ENCODE results near the gene PFKP.

DNA sequence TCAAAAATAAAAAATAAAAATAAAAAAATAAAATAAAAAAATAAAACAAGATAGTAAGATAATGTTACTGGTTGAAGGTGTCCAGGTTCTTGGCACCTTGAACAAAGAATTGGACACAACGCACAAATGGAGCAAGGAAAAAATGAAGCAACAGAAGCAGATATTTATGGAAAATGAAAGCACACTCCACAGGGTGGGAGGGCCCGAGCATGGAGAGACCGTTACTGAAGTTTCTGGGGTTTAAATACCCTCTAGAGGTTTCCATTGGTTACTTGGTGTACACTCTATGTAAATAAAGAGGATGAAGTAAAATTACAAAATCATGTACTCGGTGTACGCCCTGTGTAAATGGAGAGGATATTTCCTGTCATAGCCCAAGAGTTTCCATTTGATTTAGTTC, 15.7 kb upstream of the PFKP start:
- TF ChIP-seq, protein P1, sequence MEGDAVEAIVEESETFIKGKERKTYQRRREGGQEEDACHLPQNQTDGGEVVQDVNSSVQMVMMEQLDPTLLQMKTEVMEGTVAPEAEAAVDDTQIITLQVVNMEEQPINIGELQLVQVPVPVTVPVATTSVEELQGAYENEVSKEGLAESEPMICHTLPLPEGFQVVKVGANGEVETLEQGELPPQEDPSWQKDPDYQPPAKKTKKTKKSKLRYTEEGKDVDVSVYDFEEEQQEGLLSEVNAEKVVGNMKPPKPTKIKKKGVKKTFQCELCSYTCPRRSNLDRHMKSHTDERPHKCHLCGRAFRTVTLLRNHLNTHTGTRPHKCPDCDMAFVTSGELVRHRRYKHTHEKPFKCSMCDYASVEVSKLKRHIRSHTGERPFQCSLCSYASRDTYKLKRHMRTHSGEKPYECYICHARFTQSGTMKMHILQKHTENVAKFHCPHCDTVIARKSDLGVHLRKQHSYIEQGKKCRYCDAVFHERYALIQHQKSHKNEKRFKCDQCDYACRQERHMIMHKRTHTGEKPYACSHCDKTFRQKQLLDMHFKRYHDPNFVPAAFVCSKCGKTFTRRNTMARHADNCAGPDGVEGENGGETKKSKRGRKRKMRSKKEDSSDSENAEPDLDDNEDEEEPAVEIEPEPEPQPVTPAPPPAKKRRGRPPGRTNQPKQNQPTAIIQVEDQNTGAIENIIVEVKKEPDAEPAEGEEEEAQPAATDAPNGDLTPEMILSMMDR (IDR thresholded peaks at IDR 0.05; ENCODE audit: insufficient read depth, low read length, poor library complexity, severe bottlenecking), result no peak
- TF ChIP-seq EZH2phosphoT487 (conservative IDR thresholded peaks at IDR 0.05; ENCODE audit: low read length), result no peak

Measured in SU-DHL-6 (cell line).